ENCODE measurements around the gene TULP1. TPM values are rescaled to one million over a fixed set of nuclear protein-coding genes. Genes with fewer than 3 reads are reported as not detected.
A peak's percentile ranks its signal among the peaks of the same experiment; 100 is the strongest.

The TULP1 gene
- total RNA-seq, 1 donor from 2014 or later: not detected

GRCh38 chr6:35507221-35507620 is 5.5 kb downstream of the TULP1 start:
- Mint-ChIP-seq H3K27me3 (ENCODE audit: low read depth) (no peaks in the 10 kb centered on the region), H3K36me3 (ENCODE audit: low read depth) (no peaks in the 10 kb centered on the region), H3K27ac (ENCODE audit: unreplicated experiment) (no peak overlapping the region), H3K9me3 (no peaks in the 10 kb centered on the region), H3K4me3 (no peak overlapping the region), H3K4me1 (peaks cover 36% of the 10 kb centered on the region)
- TF ChIP-seq, protein P1, sequence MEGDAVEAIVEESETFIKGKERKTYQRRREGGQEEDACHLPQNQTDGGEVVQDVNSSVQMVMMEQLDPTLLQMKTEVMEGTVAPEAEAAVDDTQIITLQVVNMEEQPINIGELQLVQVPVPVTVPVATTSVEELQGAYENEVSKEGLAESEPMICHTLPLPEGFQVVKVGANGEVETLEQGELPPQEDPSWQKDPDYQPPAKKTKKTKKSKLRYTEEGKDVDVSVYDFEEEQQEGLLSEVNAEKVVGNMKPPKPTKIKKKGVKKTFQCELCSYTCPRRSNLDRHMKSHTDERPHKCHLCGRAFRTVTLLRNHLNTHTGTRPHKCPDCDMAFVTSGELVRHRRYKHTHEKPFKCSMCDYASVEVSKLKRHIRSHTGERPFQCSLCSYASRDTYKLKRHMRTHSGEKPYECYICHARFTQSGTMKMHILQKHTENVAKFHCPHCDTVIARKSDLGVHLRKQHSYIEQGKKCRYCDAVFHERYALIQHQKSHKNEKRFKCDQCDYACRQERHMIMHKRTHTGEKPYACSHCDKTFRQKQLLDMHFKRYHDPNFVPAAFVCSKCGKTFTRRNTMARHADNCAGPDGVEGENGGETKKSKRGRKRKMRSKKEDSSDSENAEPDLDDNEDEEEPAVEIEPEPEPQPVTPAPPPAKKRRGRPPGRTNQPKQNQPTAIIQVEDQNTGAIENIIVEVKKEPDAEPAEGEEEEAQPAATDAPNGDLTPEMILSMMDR (conservative IDR thresholded peaks at IDR 0.05): no peak
- no peak for DNase-seq (ENCODE audit: low read depth, low spot score)

- H3K27ac Mint-ChIP-seq (ENCODE audit: unreplicated experiment): no peak overlapping the region
- TF ChIP-seq, protein P1 (conservative IDR thresholded peaks at IDR 0.05): no peak
- DNase-seq (ENCODE audit: low read depth, low spot score): no peak
- H3K9me3 Mint-ChIP-seq: no peaks in the 10 kb centered on the region
- no peak overlapping the region for H3K4me3 Mint-ChIP-seq
- H3K27me3 Mint-ChIP-seq (ENCODE audit: low read depth): no peaks in the 10 kb centered on the region
- H3K36me3 Mint-ChIP-seq (ENCODE audit: low read depth): no peaks in the 10 kb centered on the region
- H3K4me1 Mint-ChIP-seq: peaks cover 36% of the 10 kb centered on the region
These were observed 6.2 kb downstream of the TULP1 start for GRCh38 chr6:35506536-35506935.

DNA sequence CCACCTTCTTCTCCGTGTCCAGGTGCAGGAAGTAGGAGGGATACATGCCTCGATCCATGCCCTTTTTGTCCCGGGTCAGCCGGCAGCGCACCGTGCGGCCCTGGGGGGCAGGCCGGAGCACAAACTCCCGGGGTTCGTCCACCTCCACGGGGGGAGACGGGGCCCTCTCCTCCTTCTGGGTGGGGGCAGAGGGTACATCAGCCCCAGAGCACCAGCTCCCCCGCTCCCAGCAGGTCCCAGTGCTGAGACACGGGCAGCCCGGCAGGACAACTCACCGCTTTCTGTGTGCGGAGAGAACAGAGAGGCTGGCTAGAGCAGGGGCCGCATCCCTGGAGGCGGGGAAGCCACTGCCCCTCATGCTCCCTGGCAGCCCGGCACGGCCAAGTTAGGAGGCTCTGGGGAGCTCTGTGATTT is 6.7 kb downstream of the TULP1 start:
- Mint-ChIP-seq H3K4me1 (peaks cover 37% of the 10 kb centered on the region), H3K9me3 (no peaks in the 10 kb centered on the region), H3K36me3 (ENCODE audit: low read depth) (no peaks in the 10 kb centered on the region), H3K27ac (ENCODE audit: unreplicated experiment) (no peak overlapping the region), H3K27me3 (ENCODE audit: low read depth) (no peaks in the 10 kb centered on the region), H3K4me3 (no peak overlapping the region)
- DNase-seq (ENCODE audit: low read depth, low spot score): no peak
- TF ChIP-seq, protein P1 (conservative IDR thresholded peaks at IDR 0.05): no peak

DNA sequence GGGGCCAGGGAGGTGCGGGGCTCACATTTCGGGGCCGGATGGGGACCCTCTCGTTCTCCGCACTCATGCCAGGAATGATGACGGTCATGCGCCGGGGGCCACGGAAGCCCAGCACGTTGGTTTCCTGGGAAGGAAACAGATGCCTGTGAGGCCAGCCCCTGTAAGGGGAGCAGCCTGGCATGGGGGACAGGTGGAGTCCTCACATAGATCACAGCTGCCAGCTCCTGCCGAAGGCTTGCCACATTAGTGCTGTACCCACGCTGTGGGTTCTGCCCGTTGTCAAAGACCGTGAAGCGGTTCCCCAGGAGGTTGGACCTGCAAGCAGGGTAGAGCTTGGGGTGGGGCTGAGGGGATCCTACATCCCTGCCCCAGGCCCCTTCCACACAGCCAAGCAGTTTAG is 9.2 kb downstream of the TULP1 start:
- peaks cover 34% of the 10 kb centered on the region for H3K4me1 Mint-ChIP-seq
- H3K27ac Mint-ChIP-seq (ENCODE audit: unreplicated experiment): no peak overlapping the region
- no peaks in the 10 kb centered on the region for H3K36me3 Mint-ChIP-seq (ENCODE audit: low read depth)
- TF ChIP-seq, protein P1 (conservative IDR thresholded peaks at IDR 0.05): no peak
- no peaks in the 10 kb centered on the region for H3K9me3 Mint-ChIP-seq
- DNase-seq (ENCODE audit: low read depth, low spot score): no peak
- H3K27me3 Mint-ChIP-seq (ENCODE audit: low read depth): peaks cover 3% of the 10 kb centered on the region
- no peak overlapping the region for H3K4me3 Mint-ChIP-seq

DNA sequence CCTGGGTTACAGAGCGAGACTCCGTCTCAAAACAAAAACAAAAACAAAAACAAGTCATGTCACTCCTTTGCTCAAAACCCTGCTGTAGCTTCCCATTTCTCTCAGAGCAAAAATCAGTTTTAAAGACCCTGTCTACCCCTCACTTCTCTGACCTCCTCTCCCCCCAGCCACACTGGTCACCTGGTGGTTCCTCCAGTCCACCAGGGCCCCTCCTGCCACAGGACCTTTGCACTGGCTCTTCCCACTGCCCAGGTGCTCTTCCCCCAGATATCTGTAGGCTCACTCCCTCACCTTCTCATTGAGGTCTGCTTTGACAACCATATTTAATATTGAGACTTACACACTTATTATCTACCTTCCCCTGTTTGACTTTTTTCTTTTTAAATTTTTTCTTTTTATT is 10.9 kb downstream of the TULP1 start:
- TF ChIP-seq, protein P1 (conservative IDR thresholded peaks at IDR 0.05): no peak
- H3K27ac Mint-ChIP-seq (ENCODE audit: unreplicated experiment): no peak overlapping the region
- no peaks in the 10 kb centered on the region for H3K9me3 Mint-ChIP-seq
- peaks cover 5% of the 10 kb centered on the region for H3K27me3 Mint-ChIP-seq (ENCODE audit: low read depth)
- DNase-seq (ENCODE audit: low read depth, low spot score): no peak
- peaks cover 28% of the 10 kb centered on the region for H3K4me1 Mint-ChIP-seq
- H3K4me3 Mint-ChIP-seq: no peak overlapping the region
- no peaks in the 10 kb centered on the region for H3K36me3 Mint-ChIP-seq (ENCODE audit: low read depth)

DNA sequence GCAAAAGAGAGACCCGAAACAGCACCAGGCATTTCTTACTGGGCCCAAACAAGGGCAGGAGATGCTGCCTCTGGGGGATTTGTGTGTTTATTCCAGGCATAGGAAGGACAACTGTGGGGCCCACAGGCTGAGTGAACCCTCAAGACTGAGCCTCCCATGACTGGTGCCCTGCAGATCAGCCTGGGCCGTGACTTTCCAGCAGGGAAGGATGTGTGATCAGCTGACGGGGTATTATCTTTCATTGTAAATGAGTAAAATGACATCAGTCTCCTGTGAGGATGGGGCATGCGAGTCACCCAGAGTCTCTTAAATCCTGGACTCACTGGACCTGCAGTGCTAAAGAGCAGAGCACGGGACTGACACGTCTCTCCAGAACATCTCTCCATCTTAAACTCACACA is 11.9 kb downstream of the TULP1 start:
- DNase-seq (ENCODE audit: low read depth, low spot score): no peak
- H3K4me1 Mint-ChIP-seq: peaks cover 25% of the 10 kb centered on the region
- TF ChIP-seq, protein P1 (conservative IDR thresholded peaks at IDR 0.05): no peak
- no peaks in the 10 kb centered on the region for H3K36me3 Mint-ChIP-seq (ENCODE audit: low read depth)
- peak overlapping the region; percentile 52 for H3K27ac Mint-ChIP-seq (ENCODE audit: unreplicated experiment)
- H3K27me3 Mint-ChIP-seq (ENCODE audit: low read depth): peaks cover 5% of the 10 kb centered on the region
- H3K4me3 Mint-ChIP-seq: peak overlapping the region; percentile 48
- no peaks in the 10 kb centered on the region for H3K9me3 Mint-ChIP-seq
